Erythroblast (primary cell): ENCODE measurements around the gene GUK1.

ENCODE experiments used
- GATA1 ChIP-seq: IDR thresholded peaks from 2 replicates; pipeline ENCODE4 v1.6.1; 2011; ENCODE audit warnings: low read depth, mild to moderate bottlenecking, control low read depth, low read length, moderate library complexity
- POLR2A ChIP-seq: IDR thresholded peaks from 2 replicates; pipeline ENCODE4 v1.6.1; 2011; ENCODE audit warnings: mild to moderate bottlenecking, low read length

DNA sequence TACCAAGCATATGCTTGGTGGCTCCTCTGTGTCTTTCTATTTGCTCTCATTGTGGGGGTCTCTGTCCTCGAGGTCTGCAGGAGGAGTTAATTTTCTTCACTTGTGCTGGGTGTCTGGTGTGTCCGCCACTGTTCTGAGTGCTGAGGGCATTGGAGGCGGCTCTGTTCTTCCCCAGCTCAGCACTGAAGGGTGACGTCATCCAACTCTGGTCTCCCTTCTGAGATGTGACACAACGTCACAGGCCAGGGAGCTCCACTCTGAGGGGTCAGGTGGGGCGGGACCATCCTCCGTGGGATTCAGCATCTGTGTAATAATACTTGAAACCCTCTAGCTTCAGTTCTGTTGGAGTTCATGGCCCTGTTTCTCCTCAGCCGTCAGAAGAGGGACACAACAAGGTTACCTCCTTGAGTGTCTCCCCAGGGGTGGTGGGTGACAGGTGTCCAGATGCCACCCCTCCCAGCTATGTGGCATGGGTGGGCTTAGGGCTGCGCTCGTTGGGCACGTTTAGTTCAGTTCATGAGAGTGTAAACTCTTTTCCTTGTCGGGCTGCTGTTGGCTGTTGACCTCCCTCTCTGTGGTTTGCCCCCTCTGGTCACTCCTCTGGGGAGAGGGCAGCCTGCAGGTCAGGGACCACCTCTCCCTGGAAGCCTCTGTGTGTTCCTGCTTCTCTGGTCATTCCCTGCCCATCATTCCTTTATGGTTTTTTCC, 28.6 kb downstream of the GUK1 start:
- TF ChIP-seq POLR2A (no peak), GATA1 (no peak)
